HUES6 (cell line): ENCODE data around the gene GMPPB.
A peak's percentile ranks its signal among the peaks of the same experiment; 100 is the strongest.

Source experiments
- H3K27ac ChIP-seq: 2 replicates; pipeline ENCODE4 v1.7.0; 2013; ENCODE audit warnings: low read depth, mild to moderate bottlenecking, low read length, inconsistent platforms
- H3K27me3 ChIP-seq: 2 replicates; pipeline ENCODE4 v1.6.1; 2013; ENCODE audit warnings: low read length; ENCODE audit not compliant: control insufficient read depth, insufficient read depth
- H3K36me3 ChIP-seq: 2 replicates; pipeline ENCODE4 v1.6.1; 2013; ENCODE audit warnings: low read length; ENCODE audit not compliant: control insufficient read depth, insufficient read depth
- H3K4me1 ChIP-seq: 2 replicates; pipeline ENCODE4 v1.6.1; 2013; ENCODE audit warnings: low read length; ENCODE audit not compliant: control insufficient read depth, insufficient read depth
- H3K4me3 ChIP-seq: 2 replicates; pipeline ENCODE4 v1.5.1; 2013; ENCODE audit warnings: low read depth, low read length
- H3K9ac ChIP-seq: one replicate; pipeline ENCODE4 v1.6.1; 2013; ENCODE audit warnings: mild to moderate bottlenecking, low read length
- H3K9me3 ChIP-seq: 2 replicates; pipeline ENCODE4 v1.6.1; 2013; ENCODE audit warnings: low read depth, low read length; ENCODE audit not compliant: control insufficient read depth, insufficient read depth

Gene GMPPB

GRCh38 chr3:49727924-49728361 lies 4.2 kb upstream of the GMPPB start:
- no peak overlapping the region for H3K27ac ChIP-seq
- no peaks in the 10 kb centered on the region for H3K9me3 ChIP-seq
- peaks cover 48% of the 10 kb centered on the region for H3K36me3 ChIP-seq
- no peak overlapping the region for H3K4me3 ChIP-seq
- H3K9ac ChIP-seq = no peak overlapping the region
- H3K4me1 ChIP-seq = peaks cover 6% of the 10 kb centered on the region; the same call in 1 of the 2 replicates
- H3K27me3 ChIP-seq = no peaks in the 10 kb centered on the region

- Histone ChIP-seq H3K27ac (no peak overlapping the region), H3K4me1 (peaks cover 10% of the 10 kb centered on the region; the same call in 1 of the 2 replicates), H3K27me3 (no peaks in the 10 kb centered on the region), H3K4me3 (no peak overlapping the region), H3K36me3 (peaks cover 47% of the 10 kb centered on the region), H3K9me3 (no peaks in the 10 kb centered on the region), H3K9ac (no peak overlapping the region)
Observed at GRCh38 chr3:49727154-49727923, 3.6 kb upstream of the GMPPB start.

GRCh38 chr3:49725906-49726681 lies 2.3 kb upstream of the GMPPB start:
- no peak overlapping the region for H3K27ac ChIP-seq
- peaks cover 10% of the 10 kb centered on the region; the same call in 1 of the 2 replicates for H3K4me1 ChIP-seq
- no peaks in the 10 kb centered on the region for H3K27me3 ChIP-seq
- peaks cover 47% of the 10 kb centered on the region for H3K36me3 ChIP-seq
- H3K9ac ChIP-seq = no peak overlapping the region
- H3K9me3 ChIP-seq = no peaks in the 10 kb centered on the region
- H3K4me3 ChIP-seq = no peak overlapping the region

- Histone ChIP-seq H3K4me3 (peak overlapping the region; percentile 97), H3K27me3 (no peaks in the 10 kb centered on the region), H3K9ac (peak overlapping the region; percentile 89), H3K36me3 (peaks cover 46% of the 10 kb centered on the region), H3K27ac (peak overlapping the region; percentile 73; the same call in 1 of the 2 replicates), H3K4me1 (peaks cover 10% of the 10 kb centered on the region; the same call in 1 of the 2 replicates), H3K9me3 (no peaks in the 10 kb centered on the region)
Observed at GRCh38 chr3:49724586-49724985, 835 bp upstream of the GMPPB start.

GRCh38 chr3:49723296-49723627 lies 489 bp downstream of the GMPPB start:
- Histone ChIP-seq H3K36me3 (peaks cover 46% of the 10 kb centered on the region), H3K27me3 (no peaks in the 10 kb centered on the region), H3K27ac (peak overlapping the region; percentile 74; the same call in 1 of the 2 replicates), H3K9me3 (no peaks in the 10 kb centered on the region), H3K4me1 (peaks cover 15% of the 10 kb centered on the region), H3K4me3 (peak overlapping the region; percentile 97), H3K9ac (peak overlapping the region; percentile 93)

- Histone ChIP-seq H3K9me3 (no peaks in the 10 kb centered on the region), H3K9ac (peak overlapping the region; percentile 93), H3K4me1 (peaks cover 18% of the 10 kb centered on the region), H3K36me3 (peaks cover 42% of the 10 kb centered on the region), H3K27ac (no peak overlapping the region), H3K4me3 (peak overlapping the region; percentile 97), H3K27me3 (no peaks in the 10 kb centered on the region)
Observed at GRCh38 chr3:49722896-49723295, 855 bp downstream of the GMPPB start.

GRCh38 chr3:49721896-49722781 lies 1.6 kb downstream of the GMPPB start:
- Histone ChIP-seq H3K4me3 (peak overlapping the region; percentile 97; the same call in 1 of the 2 replicates), H3K9ac (peak overlapping the region; percentile 93), H3K27ac (no peak overlapping the region), H3K9me3 (no peaks in the 10 kb centered on the region), H3K4me1 (peaks cover 20% of the 10 kb centered on the region), H3K36me3 (peaks cover 35% of the 10 kb centered on the region), H3K27me3 (no peaks in the 10 kb centered on the region)

GRCh38 chr3:49721596-49721895 lies 2.2 kb downstream of the GMPPB start:
- H3K4me3 ChIP-seq = no peak overlapping the region
- H3K36me3 ChIP-seq = peaks cover 29% of the 10 kb centered on the region
- H3K27ac ChIP-seq = no peak overlapping the region
- no peak overlapping the region for H3K9ac ChIP-seq
- no peaks in the 10 kb centered on the region for H3K27me3 ChIP-seq
- H3K9me3 ChIP-seq = no peaks in the 10 kb centered on the region
- peaks cover 20% of the 10 kb centered on the region for H3K4me1 ChIP-seq

- H3K9me3 ChIP-seq = no peaks in the 10 kb centered on the region
- no peaks in the 10 kb centered on the region for H3K27me3 ChIP-seq
- no peak overlapping the region for H3K9ac ChIP-seq
- H3K27ac ChIP-seq = no peak overlapping the region
- H3K4me3 ChIP-seq = no peak overlapping the region
- peaks cover 34% of the 10 kb centered on the region for H3K36me3 ChIP-seq
- peaks cover 20% of the 10 kb centered on the region for H3K4me1 ChIP-seq
Observed at GRCh38 chr3:49720855-49721595, 2.7 kb downstream of the GMPPB start.

GRCh38 chr3:49719214-49719884 lies 4.4 kb downstream of the GMPPB start, which contains the start of gene AMIGO3:
Gene AMIGO3, minus strand, starts transcription at chr3:49719684. Its CDS starts 219 bp downstream, at chr3:49719465.
- no peak within 1 kb of the TSS for H3K27ac ChIP-seq
- H3K4me3 ChIP-seq = peak within 1 kb of the TSS; percentile 77
- peaks cover 15% of the 10 kb centered on the region for H3K4me1 ChIP-seq
- H3K9ac ChIP-seq = peak within 1 kb of the TSS; percentile 62
- no peaks in the 10 kb centered on the region for H3K27me3 ChIP-seq
- peaks cover 36% of the 10 kb centered on the region for H3K36me3 ChIP-seq
- no peaks in the 10 kb centered on the region for H3K9me3 ChIP-seq
